GM12878 (cell line): ENCODE measurements around the gene RCAN1. TPM values are rescaled to one million over a fixed set of nuclear protein-coding genes. Genes with fewer than 3 reads are reported as not detected.

Experiments used
- ATAC-seq: fragments of 200-7000 bp; cut with Tn5 transposase; 3 replicates; pipeline ENCODE4 v1.9.1; 2020; ENCODE audit warnings: mild to moderate bottlenecking, moderate library complexity
- BruUV-seq: library from RNA; stranded (reverse); fragments of 400-500 nt; replicated peaks from 2 replicates; lab custom pipeline; 2021; lab: Mats Ljungman, UMichigan
- CTCF ChIA-PET: fragments of 300-600 bp; sonication (Branson Sonifier 250); formaldehyde crosslinking; extraction: SDS; loops from one replicate; lab custom pipeline; 2021; ENCODE audit warnings: inconsistent platforms; lab: Yijun Ruan, JAX
- POLR2A ChIA-PET: fragments of 350-600 bp; formaldehyde crosslinking; extraction: SDS; loops from one replicate; lab custom pipeline; 2021; ENCODE audit warnings: inconsistent platforms; lab: Charles Lee
- RAD21 ChIA-PET: fragments of 300-600 bp; sonication (Branson Sonifier 250); formaldehyde crosslinking; loops from one replicate; lab custom pipeline; 2023; ENCODE audit warnings: antibody characterized with exemption; ENCODE audit not compliant: unreplicated experiment; lab: Charles Lee
- SMC1A ChIA-PET: fragments of 300-600 bp; sonication (Branson Sonifier 250); formaldehyde crosslinking; loops from one replicate; lab custom pipeline; 2023; ENCODE audit not compliant: unreplicated experiment, uncharacterized antibody; lab: Charles Lee
- DNase-seq: peaks from one replicate; pipeline ENCODE4 v3.0.0-alpha.2; 2011; ENCODE audit warnings: low read depth, low spot score
- FAIRE-seq: peaks from 3 replicates; lab custom pipeline; 2011; peaks lifted over from hg19 to GRCh38; lab: Jason Lieb, UNC
- H2AFZ ChIP-seq: 2 replicates; pipeline ENCODE4 v1.6.0; 2011; ENCODE audit warnings: low read depth, low read length, control low read depth; ENCODE audit not compliant: control insufficient read depth
- H3K27ac ChIP-seq: 2 replicates; pipeline ENCODE4 v1.5.1; 2011; ENCODE audit warnings: control low read depth; ENCODE audit not compliant: control insufficient read depth, insufficient read depth
- H3K27me3 ChIP-seq, 2 experiments: replicated peaks in 1 of 2; 2 replicates each; pipeline versions ENCODE4 v1.6.0 to v1.6.1; 2011; ENCODE audit warnings: low read length in 1 of 2; ENCODE audit not compliant: control insufficient read depth in 2 of 2, insufficient read depth in 2 of 2
- H3K36me3 ChIP-seq, 2 experiments: 2 replicates each; pipeline ENCODE4 v1.5.1; 2011; ENCODE audit warnings: low read length in 1 of 2; ENCODE audit not compliant: control insufficient read depth in 2 of 2, insufficient read depth in 2 of 2
- H3K4me1 ChIP-seq: 2 replicates; pipeline ENCODE4 v1.6.1; 2011; ENCODE audit warnings: mild to moderate bottlenecking, low read length, moderate library complexity, mixed read lengths; ENCODE audit not compliant: control insufficient read depth, insufficient read depth
- H3K4me2 ChIP-seq: 2 replicates; pipeline ENCODE4 v1.6.0; 2011; ENCODE audit warnings: control low read depth; ENCODE audit not compliant: control insufficient read depth, insufficient read depth
- H3K4me3 ChIP-seq: fragments of 200-600 bp; sonication (generic); 2 replicates; pipeline ENCODE4 v1.5.1; 2016
- H3K79me2 ChIP-seq: 2 replicates; pipeline ENCODE4 v1.6.0; 2011; ENCODE audit warnings: low read length; ENCODE audit not compliant: control insufficient read depth, insufficient read depth
- H3K9ac ChIP-seq: 2 replicates; pipeline ENCODE4 v1.8.0; 2011; ENCODE audit warnings: low read length, control low read depth, mixed read lengths; ENCODE audit not compliant: control insufficient read depth, insufficient read depth
- H3K9me3 ChIP-seq: replicated peaks from 3 replicates; pipeline ENCODE4 v1.5.1; 2011; ENCODE audit warnings: mild to moderate bottlenecking, low read length; ENCODE audit not compliant: control insufficient read depth, insufficient read depth
- H4K20me1 ChIP-seq: 2 replicates; pipeline ENCODE4 v1.6.0; 2011; ENCODE audit not compliant: control insufficient read depth, insufficient read depth
- CEBPB ChIP-seq, 2 experiments: fragments of 150-350 bp in 1 of 2; IDR thresholded peaks; 2 replicates each; pipeline ENCODE4 v1.6.1; 2012 to 2014; ENCODE audit warnings: low read depth in 2 of 2, low read length in 2 of 2, borderline replicate concordance in 1 of 2, inconsistent platforms in 1 of 2
- CREM ChIP-seq: IDR thresholded peaks from 2 replicates; pipeline ENCODE4 v1.6.1; 2014; ENCODE audit warnings: antibody characterized with exemption, low read depth
- ESRRA ChIP-seq: IDR thresholded peaks from 2 replicates; pipeline ENCODE4 v1.6.1; 2012; ENCODE audit warnings: mild to moderate bottlenecking, low read length, improper control_type of control experiment
- HCFC1 ChIP-seq: fragments of 150-350 bp; IDR thresholded peaks from 2 replicates; pipeline ENCODE4 v1.6.1; 2014; ENCODE audit warnings: low read length
- NR2C2 ChIP-seq: IDR thresholded peaks from 2 replicates; pipeline ENCODE4 v1.6.1; 2011; ENCODE audit warnings: borderline replicate concordance, low read depth; ENCODE audit not compliant: control insufficient read depth, insufficient read length
- SKIL ChIP-seq: fragments of 450-650 bp; IDR thresholded peaks from 2 replicates; pipeline ENCODE4 v1.6.1; 2017; ENCODE audit warnings: mild to moderate bottlenecking, low read depth, inconsistent platforms; ENCODE audit not compliant: poor library complexity, severe bottlenecking
- SPI1 ChIP-seq: IDR thresholded peaks from 2 replicates; pipeline ENCODE4 v1.6.1; 2011; ENCODE audit warnings: low read depth, mild to moderate bottlenecking, low read length, moderate library complexity, borderline replicate concordance; ENCODE audit not compliant: insufficient read depth
- WGBS: methylation state at CpG from one replicate; pipeline ENCODE4 v1.1.6; 2016; ENCODE audit warnings: low lambda C conversion rate; ENCODE audit not compliant: insufficient replicate concordance, insufficient coverage; ENCODE audit errors: missing lambda C conversion rate; 5-methylcytosine and 5-hydroxymethylcytosine counted together
- in situ Hi-C: fragments of 300-500 bp; cut with MboI; formaldehyde crosslinking; loops from 9 replicates; pipeline ENCODE4 v1.14.3; 2018; ENCODE audit warnings: mixed read lengths
- intact Hi-C: fragments of 100-400 bp; cut with micrococcal nuclease; formaldehyde crosslinking; loops from one replicate; pipeline ENCODE4 v1.14.2; 2022; ENCODE audit not compliant: unreplicated experiment
- polyA plus RNA-seq, 11 experiments: library from polyadenylated mRNA; depleted of rRNA in 4 of 11; unstranded in 6 of 11; stranded (reverse) in 5 of 11; fragments of >200 nt; fragmentation: Nextera tagmentation in 4 of 11; fragmentation: Illumina TruSeq in 1 of 11; extraction: Ambion mirVana in 4 of 11; extraction: Trizol in 1 of 11; gene quantifications; 1 replicate in 1 of 11; 2 replicates in 10 of 11; pipeline versions ENCODE4 v1.2.1 to v1.2.3, GENCODE V29; 2011 to 2016; ENCODE audit warnings: inconsistent platforms in 2 of 11, missing spikeins in 2 of 11, low read depth in 1 of 11
- total RNA-seq, 4 experiments: library from RNA; depleted of rRNA in 3 of 4; stranded (reverse); fragments of >200 nt in 3 of 4; fragmentation: Illumina TruSeq in 1 of 4; extraction: Trizol in 1 of 4; gene quantifications; 2 replicates each; pipeline versions ENCODE4 v1.2.1 to v1.2.3, GENCODE V29; 2013 to 2021

Gene RCAN1
- total and polyA plus RNA-seq, 10 of the 15 experiments (the other 5 are each of a cell fraction or from before 2014, with no cell fraction given) = 2.8 to 12.9 (median 10.5) TPM

GRCh38 chr21:34521561-34521960, 93.4 kb downstream of the RCAN1 start (continued):
- TF ChIP-seq CEBPB (IDR thresholded peaks at IDR 0.05; ENCODE audit: borderline replicate concordance in 1 of 2, low read depth in 2 of 2, low read length in 2 of 2) = no peak
- no peak for TF ChIP-seq CREM
- TF ChIP-seq HCFC1 = no peak
- no peak for TF ChIP-seq NR2C2
- no peak for TF ChIP-seq ESRRA

GRCh38 chr21:34520764-34521508, 94.0 kb downstream of the RCAN1 start:
- DNase-seq (no peak), FAIRE-seq (no peak), ATAC-seq (no peak)
- Histone ChIP-seq H3K4me1 (peaks cover 7% of the 10 kb centered on the region; the same call in 1 of the 2 replicates), H3K4me2 (no peak overlapping the region), H3K9me3 (no peaks in the 10 kb centered on the region), H3K36me3 (peaks cover 0 to 2% of the 10 kb centered on the region in 2 experiments; a peak in 1 of 4 replicates), H3K9ac (no peak overlapping the region), H3K4me3 (no peak overlapping the region), H3K27ac (no peak overlapping the region), H2AFZ (peak overlapping the region; percentile 42), H3K27me3 (no peaks in the 10 kb centered on the region), H3K79me2 (no peaks in the 10 kb centered on the region), H4K20me1 (no peaks in the 10 kb centered on the region)
- WGBS = 81% methylated on average over 20 of the region's 20 CpGs
- ChIA-PET POLR2A (no interaction called here), SMC1A (no interaction called here), RAD21 (interaction anchor here (2.0 kb wide), 1 partner anchor 82 kb away, joined by 4 read pairs; no protein-coding TSS in a partner anchor), CTCF (interaction anchor here (0.8 to 1.5 kb wide), 2 partner anchors 10 to 110 kb away, joined by 3 read pairs; no protein-coding TSS in a partner anchor)
- in situ Hi-C loops = no loop called here
- no TSS peak for BruUV-seq
- intact Hi-C loops = no loop called here
- TF ChIP-seq SPI1 (peak; percentile 18; the same call in 1 of the 2 replicates), SKIL (no peak)
